Activated naive CD8-positive, alpha-beta T cell treated with anti-CD3 and anti-CD28 coated beads, Interleukin-2, amount 50 U/mL, for 16 hours (primary cell): ENCODE measurements around the gene KRTAP10-9.

ENCODE experiments used
- DNase-seq: peaks from one replicate; pipeline ENCODE4 v3.0.0-alpha.2; 2020; ENCODE audit warnings: low read depth, low spot score

Gene KRTAP10-9

DNA sequence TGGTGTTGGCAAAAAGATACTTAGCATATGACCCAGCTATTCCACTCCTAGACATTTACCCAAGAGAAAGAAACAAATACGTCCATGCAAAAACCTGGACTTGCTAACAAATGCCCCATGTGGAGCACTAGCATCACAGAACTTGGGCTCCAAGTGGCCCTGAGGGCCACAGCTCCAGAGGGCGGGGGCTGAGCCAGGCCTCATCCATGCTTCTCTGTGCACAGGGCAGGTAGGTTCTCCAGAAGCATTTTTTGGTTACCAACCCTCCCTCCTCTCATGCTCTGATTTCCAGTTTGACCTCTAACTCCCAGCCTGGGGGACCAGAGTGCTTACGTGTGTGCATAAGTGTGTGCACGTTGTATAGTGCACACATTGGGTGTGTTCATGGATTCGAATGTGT is 37.8 kb downstream of the KRTAP10-9 start:
- no peak for DNase-seq

GRCh38 chr21:44666401-44667320 is 39.8 kb downstream of the KRTAP10-9 start, which contains the start of gene KRTAP12-2:
Gene KRTAP12-2 (minus strand): TSS chr21:44666927. CDS start chr21:44666886, 41 bp downstream.
- no peak for DNase-seq

DNA sequence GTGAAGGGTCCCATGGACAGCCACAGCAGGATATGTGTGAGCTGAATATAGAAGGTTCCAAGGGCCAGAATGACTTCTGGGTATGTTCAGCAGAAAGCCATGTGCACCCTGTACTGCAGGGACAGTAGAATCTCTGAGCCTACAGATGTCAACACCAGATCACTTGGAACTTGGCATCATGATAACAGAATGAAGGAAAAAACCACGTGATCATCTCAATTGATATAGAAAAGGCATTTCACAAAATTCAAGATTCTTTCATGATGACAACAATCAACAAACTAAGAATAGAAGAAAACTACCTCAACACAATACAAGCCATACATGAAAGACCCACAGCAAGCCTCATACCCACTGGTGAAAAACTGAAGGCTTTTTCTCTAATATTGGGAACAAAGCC is 40.7 kb downstream of the KRTAP10-9 start:
- DNase-seq: no peak

DNA sequence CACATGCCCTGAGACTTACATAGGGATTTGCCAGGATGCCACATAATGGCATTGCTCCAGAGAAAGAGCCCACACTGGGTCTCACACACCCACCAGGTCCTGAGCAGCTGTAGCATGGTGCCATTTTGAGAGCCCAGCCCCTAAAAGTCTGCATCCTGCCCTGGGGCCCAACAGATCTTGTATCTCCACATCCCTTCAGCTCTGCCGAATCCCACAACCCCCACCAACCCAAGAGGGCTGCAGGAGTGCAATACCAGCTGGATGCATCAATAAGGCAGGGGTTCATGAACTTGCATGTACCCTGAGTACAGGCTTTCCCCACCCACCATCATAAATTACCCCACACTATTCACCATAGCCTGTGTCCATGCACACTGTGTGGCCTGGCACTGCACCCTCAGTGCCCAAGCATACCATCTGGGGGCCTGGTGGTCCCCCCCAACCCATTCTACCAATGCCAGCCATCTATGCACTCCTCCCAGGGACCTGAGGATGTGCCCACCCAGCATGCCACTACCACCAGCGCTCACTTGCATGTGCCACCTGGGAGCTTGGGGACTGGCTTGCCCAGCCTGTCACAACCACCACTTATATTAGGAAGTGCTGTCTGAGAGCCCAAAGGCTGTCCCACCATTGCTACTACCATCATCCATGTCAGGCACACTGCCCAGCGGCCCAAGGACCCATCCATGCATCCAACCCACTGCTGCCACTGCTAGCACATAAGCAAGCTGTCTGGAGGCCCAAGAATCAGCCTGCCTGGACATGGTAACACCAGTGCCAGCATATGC is 43.9 kb downstream of the KRTAP10-9 start:
- no peak for DNase-seq

DNA sequence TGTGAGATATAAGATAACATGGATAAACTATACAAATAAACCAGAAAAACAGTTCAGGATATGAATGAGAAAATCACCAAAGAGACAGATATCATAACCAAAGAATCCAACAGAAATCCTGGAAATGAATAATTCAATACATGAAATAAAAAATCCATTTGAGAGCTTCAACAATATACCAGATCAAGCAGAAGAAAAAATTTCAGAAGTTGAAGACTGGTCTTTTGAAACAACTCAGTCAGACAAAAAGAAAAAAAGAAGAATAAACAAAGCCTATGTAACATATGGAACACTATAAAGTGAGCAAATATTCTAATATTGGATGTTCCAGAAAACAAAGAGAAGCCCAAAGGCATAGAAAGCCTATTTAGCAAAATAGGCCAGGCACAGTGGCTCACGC is 45.0 kb downstream of the KRTAP10-9 start:
- no peak for DNase-seq

- DNase-seq: no peak
These were observed 51.0 kb downstream of the KRTAP10-9 start for GRCh38 chr21:44677881-44678280.
